ENCODE results near the gene NDUFA8. TPM values are rescaled to one million over a fixed set of nuclear protein-coding genes. Genes with fewer than 3 reads are reported as not detected.

Gene NDUFA8
- total and polyA plus RNA-seq, 8 donors, result 42.9 to 61.5 (median 49.9) TPM

DNA sequence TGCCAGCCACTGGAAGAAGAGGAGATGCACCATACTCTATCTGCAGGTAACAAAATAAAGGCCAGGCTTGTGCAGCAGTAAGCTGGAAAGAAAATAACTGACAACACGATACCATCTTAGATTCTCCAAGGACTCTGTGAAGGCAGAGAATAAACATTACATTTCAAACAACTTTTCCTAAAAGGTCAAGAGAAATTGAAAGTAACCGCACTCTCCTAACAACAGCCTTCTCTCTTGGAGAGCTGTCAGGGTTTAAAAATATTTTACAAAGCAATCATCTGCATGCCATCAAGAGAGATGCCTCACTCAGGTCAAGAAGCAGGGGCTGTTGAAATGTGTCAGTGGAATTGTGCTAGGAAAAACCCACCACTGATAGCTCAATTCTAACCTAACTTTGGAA lies 53.0 kb downstream of the NDUFA8 start:
- Histone ChIP-seq H3K27ac (no peak overlapping the region), H3K4me1 (no peaks in the 10 kb centered on the region), H3K4me3 (no peak overlapping the region), H3K9me3 (peaks cover 0 to 13% of the 10 kb centered on the region in 2 donors), H3K36me3 (no peaks in the 10 kb centered on the region), H3K27me3 (no peaks in the 10 kb centered on the region)
- ATAC-seq (no peak), DNase-seq (no peak)
- intact Hi-C loops (cut with DNase I), result no loop called here
- no peak for TF ChIP-seq CTCF (IDR thresholded peaks at IDR 0.05)

- Histone ChIP-seq H3K36me3 (no peaks in the 10 kb centered on the region), H3K27me3 (no peaks in the 10 kb centered on the region), H3K4me1 (peaks cover 0 to 5% of the 10 kb centered on the region in 2 donors), H3K27ac (no peak overlapping the region), H3K9me3 (peaks cover 0 to 13% of the 10 kb centered on the region in 2 donors), H3K4me3 (no peak overlapping the region)
- no peak for DNase-seq
- intact Hi-C loops (cut with DNase I), result no loop called here
- no peak for ATAC-seq
- no peak for TF ChIP-seq CTCF (IDR thresholded peaks at IDR 0.05)
Observed at GRCh38 chr9:122103985-122104384, 55.6 kb downstream of the NDUFA8 start.

DNA sequence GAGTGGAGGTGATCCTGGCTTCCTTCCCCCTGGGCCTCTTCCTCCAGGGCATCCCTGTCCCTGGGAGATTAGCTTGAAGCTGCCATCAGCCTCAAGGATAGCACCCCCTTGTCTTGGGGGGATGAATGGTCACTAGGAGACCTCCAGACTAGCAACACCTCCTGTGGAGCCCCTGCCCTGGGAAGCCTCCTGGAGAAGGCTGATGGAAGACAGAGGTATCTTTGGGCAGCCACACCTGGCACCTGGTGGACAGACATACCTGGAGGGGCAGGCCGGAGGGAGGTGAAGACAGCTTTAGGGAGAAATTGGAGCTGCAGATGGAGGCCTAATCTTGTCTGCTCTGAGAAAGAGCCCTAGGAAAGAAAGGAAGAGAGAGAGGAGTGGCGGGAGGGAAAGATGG lies 57.4 kb downstream of the NDUFA8 start:
- no peak overlapping the region for H3K27ac ChIP-seq
- H3K4me3 ChIP-seq, result no peak overlapping the region
- peaks cover 0 to 13% of the 10 kb centered on the region in 2 donors for H3K9me3 ChIP-seq
- intact Hi-C loops (cut with DNase I), result no loop called here
- H3K4me1 ChIP-seq, result peaks cover 0 to 5% of the 10 kb centered on the region in 2 donors
- ATAC-seq (no peak), DNase-seq (no peak)
- TF ChIP-seq CTCF (IDR thresholded peaks at IDR 0.05), result no peak
- no peaks in the 10 kb centered on the region for H3K36me3 ChIP-seq
- no peaks in the 10 kb centered on the region for H3K27me3 ChIP-seq

DNA sequence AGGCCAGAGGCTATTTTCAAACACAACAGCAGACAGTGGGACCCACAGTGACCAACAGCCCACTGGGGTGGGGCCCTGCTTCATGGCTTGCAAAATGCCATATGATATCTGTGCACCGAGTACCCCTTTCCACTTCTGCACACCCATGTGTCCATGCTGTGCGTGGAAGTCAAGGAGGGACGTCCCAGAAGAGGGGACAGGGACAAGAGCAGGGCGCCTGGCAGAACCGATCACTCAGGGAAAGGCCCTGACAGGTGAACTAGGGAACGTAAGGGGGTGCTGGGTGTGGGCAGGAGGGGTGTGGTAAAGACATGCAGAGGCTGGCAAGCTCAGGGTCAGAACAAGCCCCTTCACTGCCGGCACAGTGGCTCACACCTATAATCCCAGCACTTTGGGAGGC lies 58.8 kb downstream of the NDUFA8 start:
- peaks cover 0 to 13% of the 10 kb centered on the region in 2 donors for H3K9me3 ChIP-seq
- no peak overlapping the region for H3K4me3 ChIP-seq
- no peaks in the 10 kb centered on the region for H3K36me3 ChIP-seq
- no peak for TF ChIP-seq CTCF (IDR thresholded peaks at IDR 0.05)
- no peak overlapping the region for H3K27ac ChIP-seq
- no peak for DNase-seq
- no peak for ATAC-seq
- intact Hi-C loops (cut with DNase I), result no loop called here
- H3K4me1 ChIP-seq, result peaks cover 0 to 5% of the 10 kb centered on the region in 2 donors
- H3K27me3 ChIP-seq, result no peaks in the 10 kb centered on the region

- peak; percentile 65 to 96 (median 82) for DNase-seq
- Histone ChIP-seq H3K27me3 (no peaks in the 10 kb centered on the region), H3K4me3 (no peak overlapping the region), H3K4me1 (peaks cover 0 to 13% of the 10 kb centered on the region in 2 donors), H3K27ac (no peak overlapping the region), H3K36me3 (no peaks in the 10 kb centered on the region), H3K9me3 (peaks cover 0 to 11% of the 10 kb centered on the region in 2 donors)
- peak; percentile 95 for ATAC-seq
- peak; percentile 83 to 88 for TF ChIP-seq CTCF (IDR thresholded peaks at IDR 0.05)
- intact Hi-C loops (cut with DNase I), result loop anchor here in 1 of 2 donors (10.0 kb wide), 1 partner anchor 255 kb away; no protein-coding TSS in a partner anchor
Observed at GRCh38 chr9:122099271-122099869, 60.2 kb downstream of the NDUFA8 start.
